Midbrain (tissue), 1 donor: ENCODE results near the gene KCNIP1.

Source experiments
- DNase-seq: peaks from one replicate; lab custom pipeline; 2025; lab: John Stamatoyannopoulos, UW

KCNIP1 gene

DNA sequence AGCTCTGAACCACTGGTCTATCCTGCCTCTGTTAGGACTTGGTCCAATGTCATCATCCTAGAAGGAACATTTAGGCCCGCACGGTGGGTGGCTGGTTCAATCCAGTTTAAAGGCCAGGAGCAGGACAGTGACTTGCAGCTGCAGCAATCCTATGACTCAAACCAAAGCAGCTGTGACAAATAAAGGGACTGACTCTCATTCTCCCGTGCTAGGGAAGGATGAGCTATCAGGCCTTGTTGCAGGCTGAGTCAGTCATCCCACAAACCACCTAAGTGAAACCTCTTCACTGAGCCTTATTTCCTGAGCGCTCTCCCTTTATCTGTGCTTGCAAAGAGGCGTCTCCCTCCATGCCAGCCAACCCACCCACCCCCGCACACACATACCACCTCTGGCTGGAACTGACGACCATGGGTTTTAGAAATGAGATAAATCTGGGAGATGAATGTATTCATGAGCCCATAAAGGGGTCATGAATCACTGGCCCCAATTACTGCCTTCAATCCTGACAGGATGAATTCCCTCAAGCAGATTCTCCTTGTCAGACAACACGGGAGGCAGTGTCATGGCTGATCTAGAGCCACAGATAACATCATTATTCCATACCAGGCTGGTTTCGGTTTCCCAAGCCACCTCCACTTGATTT is 93.4 kb downstream of the KCNIP1 start:
- peak; percentile 14 for DNase-seq

DNA sequence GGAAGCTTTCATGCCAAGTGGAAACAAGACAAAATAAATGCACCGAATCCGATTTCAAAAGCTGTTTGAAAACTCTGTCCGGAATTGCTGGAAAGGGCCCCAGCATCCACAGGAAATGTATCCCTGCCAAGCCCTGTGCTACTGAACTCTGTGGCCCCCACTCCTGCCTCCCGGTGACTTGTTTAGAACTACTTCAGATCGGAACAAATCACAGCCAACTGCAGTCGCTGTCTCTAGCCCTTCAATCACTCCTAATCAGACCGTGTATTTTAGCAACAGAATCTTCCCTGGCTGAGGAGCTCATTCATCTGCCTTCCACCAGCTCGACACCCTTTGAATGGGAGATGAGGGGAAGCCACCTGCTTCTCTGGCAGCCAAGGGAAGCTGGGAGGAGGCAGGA is 94.1 kb downstream of the KCNIP1 start:
- peak; percentile 35 for DNase-seq

DNA sequence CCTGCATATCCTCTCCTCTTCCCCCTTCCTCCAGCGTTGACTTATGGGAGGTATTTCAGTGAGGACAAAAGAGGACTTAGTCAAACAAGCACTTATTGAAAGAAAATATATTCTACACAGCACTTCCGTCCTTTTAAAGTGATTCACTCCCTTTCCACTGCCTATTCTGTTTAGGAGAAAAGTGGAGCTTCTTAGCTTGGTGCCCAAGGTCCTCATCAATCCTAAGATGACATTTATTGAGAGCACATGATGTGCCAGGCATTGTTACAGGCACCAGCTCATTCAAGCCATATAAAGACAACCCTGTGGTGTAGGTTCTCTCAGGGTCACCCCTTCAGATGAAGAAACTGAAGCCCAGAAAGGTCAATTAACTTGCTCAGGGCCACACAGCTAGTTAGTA is 95.9 kb downstream of the KCNIP1 start:
- DNase-seq: no peak

DNA sequence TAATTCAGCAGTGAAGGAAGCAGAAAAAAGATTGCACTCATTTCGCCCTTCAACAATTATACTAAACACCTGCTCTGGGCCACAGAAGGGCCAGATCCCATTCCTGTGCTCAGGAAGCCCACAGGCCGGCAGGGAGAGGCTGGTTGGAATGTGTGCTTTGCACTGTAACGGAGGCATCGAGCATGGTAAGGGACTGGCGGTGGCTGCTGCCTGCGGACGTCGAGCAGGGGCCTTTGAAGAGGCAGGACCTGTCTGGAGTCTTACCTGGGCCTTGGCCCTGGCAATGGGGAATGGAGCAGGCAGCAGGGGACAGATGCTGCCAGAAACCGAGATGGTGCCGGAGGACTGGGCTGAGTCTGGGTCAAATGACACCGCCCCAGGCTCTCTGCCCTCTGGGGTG is 97.8 kb downstream of the KCNIP1 start:
- no peak for DNase-seq

DNA sequence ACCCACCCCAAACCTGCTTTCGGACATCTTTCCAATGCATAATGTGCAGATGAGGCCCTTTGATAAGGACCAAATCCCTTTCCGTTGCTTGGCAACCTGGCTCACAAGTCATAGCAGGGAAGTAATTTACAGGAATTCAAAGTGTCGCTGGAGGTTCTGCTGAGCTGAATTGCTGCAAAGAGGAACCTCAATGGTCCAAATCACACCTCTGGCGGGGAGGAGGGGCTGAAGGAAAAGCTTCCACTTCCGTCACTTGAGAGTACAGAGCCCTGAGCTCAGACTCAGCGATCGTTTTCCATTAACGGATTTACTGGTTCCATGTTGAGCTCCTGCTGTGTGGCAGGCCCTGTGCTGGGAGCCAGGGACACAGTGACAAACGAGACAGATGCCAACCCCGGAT is 99.3 kb downstream of the KCNIP1 start:
- DNase-seq: no peak

DNA sequence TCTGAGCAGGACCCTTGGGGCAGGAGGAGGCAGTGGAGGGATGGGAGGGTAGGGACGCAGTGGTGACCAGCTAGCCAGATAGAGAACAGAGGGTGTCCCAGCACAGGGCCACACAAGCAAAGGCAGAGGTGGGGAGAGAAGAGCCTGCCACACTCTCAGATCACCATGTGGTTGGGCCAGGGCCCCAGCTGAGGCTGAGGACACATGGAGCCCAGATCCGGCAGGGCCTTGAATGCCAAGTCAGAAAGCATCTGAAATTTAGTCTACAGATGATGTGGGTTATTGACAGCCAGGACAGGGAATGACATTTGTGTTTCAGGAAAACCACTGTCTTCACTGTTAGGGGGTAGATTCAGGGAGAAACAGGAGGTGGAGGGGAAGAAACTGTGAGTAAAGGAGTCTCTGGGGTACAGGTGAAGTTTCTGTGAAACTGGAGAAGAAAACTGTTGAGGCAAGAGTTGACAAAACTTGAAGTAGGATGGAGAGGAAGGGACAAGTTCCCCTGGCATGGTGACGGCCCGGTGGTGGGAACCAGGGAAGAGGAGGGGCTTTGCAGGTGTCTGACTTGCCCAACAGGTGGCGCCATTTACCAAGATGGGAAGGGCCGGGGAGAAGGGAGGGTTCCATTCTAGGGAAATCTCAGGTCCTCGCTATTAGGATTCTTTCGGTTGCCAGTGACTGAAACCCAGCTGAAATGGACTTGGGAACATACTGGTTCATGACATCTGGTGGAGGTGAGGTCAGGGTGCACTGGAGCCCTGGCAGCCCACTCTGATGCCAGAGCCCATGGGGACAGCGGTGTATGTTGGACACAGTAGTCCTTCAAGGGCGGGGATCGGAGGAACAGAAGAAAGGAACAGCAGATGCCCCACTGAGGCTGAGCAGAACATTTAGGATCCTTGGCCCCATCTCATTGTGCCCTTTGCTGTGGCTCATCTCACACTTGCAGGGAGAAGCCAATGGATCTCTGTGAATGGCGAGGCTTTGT is 100.1 kb downstream of the KCNIP1 start:
- peak; percentile 42 for DNase-seq

DNA sequence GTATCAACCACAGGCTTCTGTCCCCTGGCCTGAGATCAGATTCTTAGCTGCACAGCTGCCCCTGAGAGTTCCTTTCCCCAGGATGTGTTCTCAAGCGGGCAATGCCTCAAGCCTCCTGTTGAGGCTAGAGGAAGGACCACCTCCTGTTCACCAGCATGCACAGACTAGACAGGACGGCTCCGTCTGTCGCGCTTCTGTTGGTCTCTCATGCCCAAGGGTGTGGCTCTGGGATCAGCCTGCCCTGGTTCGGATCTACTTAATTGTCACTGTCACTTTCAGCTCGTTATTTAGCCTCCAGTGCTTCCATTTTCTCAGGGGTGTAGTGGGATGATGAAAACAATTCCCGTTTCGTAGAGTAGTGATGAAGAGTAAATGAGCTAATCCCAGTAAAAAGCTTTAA is 103.1 kb downstream of the KCNIP1 start:
- no peak for DNase-seq

DNA sequence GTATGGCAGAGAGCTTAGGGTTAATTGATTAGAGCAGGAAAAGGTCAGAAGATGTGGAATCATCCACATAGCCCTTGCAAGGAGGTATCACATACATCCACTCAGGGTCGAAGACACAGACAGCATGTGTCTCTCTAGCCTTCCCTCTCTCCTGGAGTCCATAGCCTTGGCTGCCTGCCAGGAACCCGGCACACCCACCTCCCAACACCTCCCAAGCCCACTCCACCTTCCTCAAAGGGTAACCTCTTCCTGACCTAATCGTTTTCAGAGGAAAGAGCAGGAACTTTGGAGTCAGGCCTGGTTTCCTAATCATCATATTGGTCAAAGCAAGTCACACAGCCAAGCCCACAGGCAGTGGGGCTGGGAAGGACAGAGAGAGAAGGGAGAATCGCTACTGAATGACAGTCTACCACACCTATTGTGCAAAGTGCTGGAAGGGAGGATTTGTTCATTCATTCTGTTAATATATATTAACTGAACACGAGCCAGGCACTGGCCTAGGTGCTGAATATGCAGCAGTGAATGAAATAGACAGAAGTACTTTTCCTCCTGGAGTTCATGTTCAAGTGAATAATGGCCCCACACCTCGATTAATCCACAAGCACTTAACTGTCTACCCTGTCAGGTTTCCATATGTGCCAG is 107.8 kb downstream of the KCNIP1 start:
- no peak for DNase-seq

DNA sequence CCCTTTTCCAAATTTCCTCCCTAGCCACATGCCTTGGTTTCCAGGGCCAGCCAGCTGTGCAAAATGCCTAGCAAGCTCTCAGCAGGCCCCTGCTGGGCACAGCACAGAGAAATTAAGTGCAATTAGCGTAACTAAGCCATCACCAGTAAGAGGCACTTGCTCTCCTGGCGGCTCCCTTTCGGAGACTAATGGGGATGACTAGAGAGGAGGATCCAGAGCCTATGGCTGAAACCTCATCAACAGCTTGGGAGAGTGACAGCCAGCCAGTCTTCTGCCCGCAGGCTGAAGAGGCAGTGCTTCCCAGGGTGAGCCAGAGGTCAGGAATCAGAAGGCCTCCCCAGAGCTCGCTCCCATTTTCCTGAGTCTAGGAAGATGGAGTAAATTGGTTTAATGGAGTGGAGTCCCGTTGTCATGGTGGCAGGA is 108.4 kb downstream of the KCNIP1 start:
- DNase-seq: no peak

DNA sequence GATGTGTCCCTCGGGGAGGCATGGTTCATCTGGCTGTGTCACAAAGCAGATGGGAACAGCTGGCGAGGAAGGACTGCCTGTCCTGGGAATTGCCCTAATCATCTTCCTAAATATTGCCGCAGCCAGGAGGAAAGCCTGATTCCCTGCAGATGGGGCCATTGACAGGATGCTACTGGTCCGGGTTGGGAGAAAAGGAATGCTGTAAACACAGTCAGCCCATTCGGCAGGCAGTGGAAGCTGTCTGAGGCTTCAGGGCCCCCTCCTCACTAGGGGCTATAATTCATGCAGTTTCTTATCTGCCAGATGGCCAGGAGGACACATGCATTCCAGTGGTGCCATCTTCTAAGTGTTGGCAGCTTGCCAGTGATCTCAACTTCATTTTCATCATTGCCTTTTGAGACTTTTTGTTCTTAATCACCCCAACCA is 110.3 kb downstream of the KCNIP1 start:
- no peak for DNase-seq

DNA sequence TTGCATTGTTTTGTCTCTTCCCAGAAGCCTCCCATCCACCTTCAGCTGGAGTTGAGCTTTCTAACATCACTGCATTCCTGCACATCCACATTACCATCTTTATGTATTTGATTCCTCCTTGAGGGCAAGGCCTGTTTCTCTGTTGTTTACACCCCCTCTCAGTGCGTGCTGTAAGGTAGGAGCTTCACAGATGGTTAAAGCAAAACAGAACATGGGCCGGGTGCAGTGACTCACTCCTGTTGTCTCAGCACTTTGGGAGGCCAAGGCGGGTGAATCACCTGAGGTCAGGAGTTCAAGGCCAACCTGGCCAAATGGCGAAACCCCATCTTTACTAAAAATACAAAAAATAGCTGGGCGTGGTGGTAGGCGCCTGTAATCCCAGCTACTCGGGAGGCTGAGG is 110.9 kb downstream of the KCNIP1 start:
- DNase-seq: no peak

DNA sequence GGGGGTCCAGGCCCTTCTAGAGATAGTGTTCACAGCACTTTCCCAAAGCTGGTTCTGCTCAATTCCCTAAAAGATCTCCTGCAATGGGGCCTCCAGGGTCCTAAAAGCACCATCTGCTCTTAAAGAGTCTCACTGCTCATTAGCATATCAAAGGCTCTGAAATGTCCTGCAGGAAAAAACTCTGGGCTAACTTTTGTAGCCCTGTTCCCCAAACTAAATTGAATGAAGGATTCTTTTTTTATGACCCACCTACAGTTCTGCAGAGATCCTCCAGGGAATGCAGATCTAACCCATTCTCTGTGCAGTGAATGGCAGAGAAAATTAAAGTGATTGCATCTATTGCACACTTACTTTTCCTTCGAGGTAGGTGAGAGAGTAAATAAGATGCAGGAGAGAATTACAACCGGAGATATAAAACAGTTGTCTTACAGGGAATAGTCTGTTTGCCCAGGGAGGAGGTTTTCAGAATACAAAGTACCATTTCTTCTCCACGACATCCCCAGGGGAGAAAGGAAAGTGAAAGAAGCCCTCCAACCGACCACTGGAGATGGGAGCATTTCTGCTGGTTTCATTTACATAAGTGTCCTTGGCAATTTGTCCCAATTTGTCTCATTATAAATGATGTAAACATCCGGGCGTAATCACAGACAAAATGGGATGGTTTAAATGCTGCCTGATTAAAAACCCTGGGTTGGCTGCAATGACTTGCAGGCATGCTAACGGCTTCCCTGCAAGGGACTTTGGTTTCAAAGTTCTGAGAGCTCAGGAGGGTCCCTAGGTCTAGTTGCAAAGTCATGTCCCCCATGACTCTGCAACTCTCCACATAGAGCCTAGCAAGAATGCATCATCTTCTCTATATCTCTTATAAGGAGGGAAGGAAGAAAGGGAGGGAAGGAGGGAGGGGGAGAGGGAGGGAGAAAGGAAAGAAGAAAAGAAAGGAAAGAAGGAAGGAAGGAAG is 114.0 kb downstream of the KCNIP1 start:
- no peak for DNase-seq

DNA sequence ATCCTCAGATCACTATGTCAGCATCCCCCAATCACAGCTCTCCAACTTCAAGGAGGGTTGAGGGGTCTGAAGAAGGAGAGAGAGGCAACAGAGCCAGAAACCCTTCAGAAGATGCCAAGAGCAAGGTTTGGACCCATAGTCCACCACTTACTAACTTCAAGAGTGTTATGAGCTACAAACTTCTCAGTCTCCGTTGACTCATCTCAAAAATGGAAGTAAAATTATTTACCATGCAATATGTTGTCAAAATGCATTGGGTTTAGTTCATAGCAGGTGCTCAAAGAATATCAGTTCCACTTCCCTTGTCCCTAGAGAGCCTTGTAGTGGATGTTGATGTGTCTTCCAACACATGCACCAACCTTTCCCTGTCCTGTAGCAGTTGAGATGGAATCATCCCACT is 116.0 kb downstream of the KCNIP1 start:
- no peak for DNase-seq

DNA sequence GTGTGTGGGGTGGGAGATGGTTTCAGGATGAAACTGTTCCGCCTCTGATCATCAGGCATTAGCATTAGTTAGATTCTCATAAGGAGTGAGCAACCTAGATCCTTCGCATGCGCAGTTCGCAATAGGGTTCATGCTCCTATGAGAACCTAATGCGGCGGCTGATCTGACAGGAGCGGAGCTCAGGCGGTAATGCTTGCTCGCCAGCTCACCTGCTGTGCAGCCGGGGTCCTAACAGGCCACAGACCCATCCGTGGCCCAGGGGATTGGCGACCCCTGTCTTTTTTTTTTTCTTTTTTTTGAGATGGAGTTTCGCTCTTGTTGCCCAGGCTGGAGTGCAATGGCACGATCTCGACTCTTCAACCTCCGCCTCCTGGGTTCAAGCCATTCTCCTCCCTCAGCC is 119.1 kb downstream of the KCNIP1 start:
- no peak for DNase-seq

DNA sequence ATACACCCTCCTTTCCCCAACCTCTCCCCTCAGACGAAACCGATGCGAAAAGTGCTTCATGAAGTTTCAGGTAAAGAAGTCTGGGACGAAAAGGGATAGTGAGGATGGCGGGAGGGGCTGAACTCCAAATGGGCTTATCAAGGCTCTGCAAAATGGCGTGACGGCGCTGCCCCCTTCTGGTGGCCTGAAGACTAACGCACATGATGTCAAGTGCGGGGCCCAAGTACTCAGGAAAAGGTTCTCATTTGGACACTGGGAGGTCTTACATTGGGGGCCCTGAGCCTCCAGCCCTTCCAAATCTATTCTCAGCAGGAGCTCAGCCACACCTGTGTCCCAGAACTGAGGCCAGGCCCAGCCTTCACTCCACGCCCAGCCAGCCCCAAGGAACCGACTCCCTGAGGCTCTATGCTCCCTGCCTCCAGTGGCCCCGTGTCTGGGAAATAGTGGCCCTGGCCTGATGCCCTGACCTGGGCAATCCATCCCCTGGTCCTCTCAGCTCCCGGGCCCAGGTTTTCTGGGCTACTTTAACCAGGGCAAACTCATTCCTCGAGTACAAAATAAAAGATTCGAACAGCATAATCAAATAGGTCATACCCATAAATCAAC is 119.9 kb downstream of the KCNIP1 start:
- peak; percentile 28 for DNase-seq

DNA sequence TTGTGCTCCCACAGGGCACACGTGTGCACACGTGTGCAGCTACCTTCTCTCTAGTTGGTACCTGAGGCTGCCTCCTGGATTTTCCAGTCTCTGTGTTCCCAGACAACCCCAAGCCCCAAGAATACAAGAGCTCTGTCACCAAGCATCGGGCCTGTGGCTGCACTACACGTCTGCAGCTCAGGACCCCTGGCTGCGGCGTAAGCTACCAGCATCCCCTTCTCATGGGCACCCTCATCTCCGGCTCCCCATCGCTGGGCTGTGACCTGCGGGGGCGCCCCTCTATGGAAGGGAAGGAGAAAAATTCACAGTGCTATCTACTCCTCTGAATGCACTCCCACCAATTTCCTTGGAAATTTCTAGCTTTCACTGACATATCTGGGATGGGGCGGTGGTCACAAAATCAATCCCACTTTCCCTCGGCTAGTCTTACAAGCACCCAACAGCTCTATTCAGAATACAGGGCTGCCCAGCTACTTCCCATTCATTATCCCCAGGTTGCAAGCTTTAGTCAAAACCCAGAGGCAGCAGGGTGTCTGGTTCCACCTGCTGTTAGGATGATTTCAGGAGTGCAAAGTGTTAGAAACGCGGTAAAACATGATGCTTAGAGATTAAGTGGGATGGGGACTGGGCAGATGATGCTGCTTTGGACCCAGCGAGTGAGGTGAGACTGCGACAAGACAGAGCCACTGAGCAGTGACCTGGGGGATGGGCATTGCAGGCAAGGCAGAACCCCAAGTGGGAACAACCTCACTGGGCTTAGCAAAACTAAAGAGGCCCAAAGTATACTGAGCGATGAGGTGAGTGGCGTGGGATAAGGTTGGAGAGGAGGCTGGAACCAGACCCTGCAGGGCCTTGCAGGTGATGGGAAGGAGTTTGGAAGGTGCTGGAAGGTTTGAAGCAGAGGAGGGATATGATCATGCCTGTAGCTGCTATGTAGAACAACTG is 121.7 kb downstream of the KCNIP1 start:
- no peak for DNase-seq

DNA sequence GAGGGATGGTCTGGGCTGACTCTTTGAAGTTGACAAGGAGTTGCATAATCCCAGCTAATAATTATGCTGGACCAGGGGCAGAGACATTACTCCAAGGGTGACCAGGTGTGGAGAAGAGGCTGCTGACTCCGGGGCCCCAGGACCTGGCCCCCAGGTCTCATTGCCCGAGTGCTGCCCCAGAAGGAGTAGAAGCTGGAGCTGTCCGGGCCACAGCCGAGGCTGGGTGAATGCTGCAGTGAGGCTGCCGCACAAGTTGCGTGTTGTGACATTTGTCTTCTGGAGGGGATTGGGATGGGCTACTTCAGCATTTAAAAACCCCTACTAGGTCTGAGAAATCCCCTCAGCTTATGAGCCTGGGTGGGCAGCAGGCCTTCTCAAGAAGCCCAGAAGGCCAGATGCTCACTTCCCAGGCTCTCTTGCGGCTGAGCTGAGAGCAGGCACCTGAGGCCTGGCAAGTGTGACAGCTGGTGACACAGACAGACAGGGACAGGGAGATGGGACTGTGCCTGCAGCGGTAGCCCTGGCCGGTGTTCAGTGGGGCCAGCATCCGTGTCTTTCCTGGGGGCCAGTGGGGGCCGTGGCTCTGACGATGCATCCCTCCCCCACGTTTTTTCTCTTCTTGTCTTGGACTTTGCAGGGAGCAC is 122.8 kb downstream of the KCNIP1 start:
- DNase-seq: no peak

DNA sequence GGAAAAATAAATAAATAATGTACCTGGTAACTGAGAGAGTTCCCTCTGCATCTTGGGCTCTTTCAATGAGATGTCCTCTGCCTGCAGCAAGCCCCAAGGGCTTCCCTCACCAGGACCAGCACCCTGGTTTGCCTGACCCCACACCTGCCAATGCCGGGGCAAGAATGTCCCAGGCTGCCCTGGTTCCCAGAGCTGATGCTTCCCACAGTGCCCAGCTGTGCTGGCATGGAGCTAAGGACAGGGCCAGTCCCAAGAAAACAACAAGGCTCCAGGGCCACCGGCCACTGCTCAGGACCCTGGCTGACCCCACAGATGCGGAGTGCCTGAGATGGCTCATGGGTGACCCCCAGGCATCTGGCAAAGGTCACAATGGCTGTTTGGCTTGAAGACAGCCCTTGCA is 123.5 kb downstream of the KCNIP1 start:
- DNase-seq: no peak

DNA sequence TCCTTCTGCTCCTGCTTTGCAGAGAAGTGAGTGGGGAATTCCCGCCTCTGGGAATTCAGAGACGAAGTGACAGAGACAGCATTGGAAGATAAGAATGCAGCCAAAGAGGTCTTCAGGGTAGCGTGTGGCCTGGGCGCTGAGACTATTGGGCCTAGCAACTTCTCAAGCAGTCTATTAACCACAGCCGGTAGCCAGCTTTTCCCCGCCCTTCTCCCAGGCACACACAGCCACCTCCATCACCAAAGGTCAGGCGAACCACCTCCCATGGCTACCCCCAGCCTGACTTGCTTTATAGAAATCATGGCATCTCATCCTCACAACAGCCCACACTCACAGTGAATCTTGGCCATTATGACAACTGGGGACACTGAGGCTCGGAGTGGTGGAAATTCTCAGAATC is 124.2 kb downstream of the KCNIP1 start:
- DNase-seq: no peak
